Spinal cord (tissue), 10 donors: ENCODE results near the gene RABGAP1. TPM values are rescaled to one million over a fixed set of nuclear protein-coding genes. Genes with fewer than 3 reads are reported as not detected.

Experiments used
- DNase-seq, 6 donors: peaks; one replicate each; pipeline versions ENCODE4 v3.0.0 to v3.0.0-alpha.2; 2013 to 2015; ENCODE audit warnings: low spot score in 6 of 6, low read depth in 4 of 6
- H3K27ac ChIP-seq: one replicate; pipeline ENCODE4 v1.5.1; 2013; ENCODE audit warnings: low read depth, low read length, control low read depth
- H3K27me3 ChIP-seq: one replicate; pipeline ENCODE4 v1.6.1; 2013; ENCODE audit warnings: low read length; ENCODE audit not compliant: control insufficient read depth, insufficient read depth
- H3K36me3 ChIP-seq: one replicate; pipeline ENCODE4 v1.6.1; 2013; ENCODE audit warnings: low read length; ENCODE audit not compliant: control insufficient read depth, insufficient read depth
- H3K4me1 ChIP-seq: one replicate; pipeline ENCODE4 v1.6.1; 2013; ENCODE audit warnings: low read length; ENCODE audit not compliant: control insufficient read depth, insufficient read depth
- H3K4me3 ChIP-seq: one replicate; pipeline ENCODE4 v1.5.1; 2013; ENCODE audit warnings: low read depth, low read length, control low read depth
- H3K9me3 ChIP-seq: one replicate; pipeline ENCODE4 v1.6.1; 2013; ENCODE audit warnings: low read length; ENCODE audit not compliant: control insufficient read depth, insufficient read depth
- WGBS: methylation state at CpG from one replicate; pipeline ENCODE4 v1.1.5; 2013; ENCODE audit warnings: missing lambda C conversion rate; ENCODE audit not compliant: insufficient coverage; 5-methylcytosine and 5-hydroxymethylcytosine counted together
- polyA plus RNA-seq, 2 donors: library from polyadenylated mRNA; unstranded; fragments of 120-200 nt; gene quantifications; one replicate each; pipeline ENCODE4 v1.2.1, GENCODE V29; 2013; ENCODE audit not compliant: insufficient read length in 2 of 2
- small RNA-seq: library from RNA; depleted of rRNA; stranded (forward); fragments of <200 nt; gene quantifications from one replicate; pipeline ENCODE3, GENCODE V24; 2014; ENCODE audit warnings: low replicate concordance
- total RNA-seq, 2 donors: library from RNA; depleted of rRNA in 1 of 2; stranded (reverse); fragments of 120-200 nt in 1 of 2; fragments of >200 nt in 1 of 2; gene quantifications; one replicate each; pipeline versions ENCODE4 v1.2.3 to v1.2.4, GENCODE V29; 2013 to 2014
- donor health status: healthy.

RABGAP1 gene
- total and polyA plus RNA-seq, 4 donors = 60.2 to 104 (median 68.1) TPM

DNA sequence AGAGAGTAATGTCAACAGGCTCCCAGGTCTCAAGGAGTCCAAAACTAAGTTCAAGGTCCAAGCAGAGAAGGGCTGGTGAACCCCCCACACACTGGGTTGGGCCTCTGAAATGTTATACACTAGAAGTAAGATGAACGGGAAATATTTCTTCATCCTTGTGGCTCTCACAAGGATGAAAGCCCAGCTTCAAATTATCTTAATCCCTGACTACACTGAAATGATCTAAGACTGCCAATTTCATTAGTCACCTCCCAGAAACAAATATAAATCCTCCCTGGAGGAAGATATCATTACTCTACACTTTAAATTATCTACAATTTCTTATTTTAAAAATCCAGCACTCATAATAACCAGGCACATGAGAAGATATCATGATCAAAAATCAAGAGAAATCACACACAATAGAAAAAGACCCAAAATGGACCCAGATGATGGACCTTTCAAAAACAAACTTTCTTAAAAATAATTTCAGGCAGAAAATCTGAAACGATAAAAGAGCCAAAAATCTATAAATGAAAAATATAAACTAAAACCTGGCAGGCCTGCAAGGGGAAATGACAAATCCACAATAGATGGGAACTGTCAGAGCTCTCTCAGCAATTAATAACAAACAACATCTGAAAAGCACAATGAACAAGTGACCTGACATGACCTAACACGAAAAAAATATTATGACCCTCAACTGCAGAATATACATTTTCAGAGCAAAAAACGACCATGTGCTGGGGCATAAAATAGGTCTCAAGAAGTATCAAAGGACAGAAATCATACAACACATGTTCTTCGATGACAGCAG, 210.1 kb downstream of the RABGAP1 start:
- Histone ChIP-seq H3K4me1 (no peaks in the 10 kb centered on the region), H3K27ac (no peak overlapping the region), H3K4me3 (no peak overlapping the region), H3K9me3 (peaks cover 1% of the 10 kb centered on the region), H3K27me3 (no peaks in the 10 kb centered on the region), H3K36me3 (no peaks in the 10 kb centered on the region)
- 100% methylated on average over 2 of the region's 5 CpGs for WGBS
- DNase-seq = no peak

Small RNAs within 50 kb of the gene (small RNA-seq; reads per million reads assigned to genes)
- gene GPR21 (not detected), gene RNY1P15 (not detected)

Other genes with a start within 250 kb of the RABGAP1 start
- not detected for gene OR1L4, start 217.0 kb upstream of the RABGAP1 start, total RNA-seq
- gene OR1L4, start 217.0 kb upstream of the RABGAP1 start, polyA plus RNA-seq = not detected
- not detected for gene OR1L6, start 198.7 kb upstream of the RABGAP1 start, total RNA-seq
- not detected for gene OR1L6, start 198.7 kb upstream of the RABGAP1 start, polyA plus RNA-seq
- gene OR5C1, start 152.1 kb upstream of the RABGAP1 start, total RNA-seq = not detected
- gene OR5C1, start 152.1 kb upstream of the RABGAP1 start, polyA plus RNA-seq = not detected
- gene OR1K1, start 140.9 kb upstream of the RABGAP1 start, total RNA-seq = not detected
- not detected for gene OR1K1, start 140.9 kb upstream of the RABGAP1 start, polyA plus RNA-seq
- gene PDCL, start 112.4 kb upstream of the RABGAP1 start, total RNA-seq = 10 to 100 TPM; 27.8 to 43.5 TPM
- 10 to 100 TPM; 24.0 to 30.0 TPM for gene PDCL, start 112.4 kb upstream of the RABGAP1 start, polyA plus RNA-seq
- gene RC3H2, start 35.7 kb upstream of the RABGAP1 start, total RNA-seq = 10 to 100 TPM; 58.0 to 80.4 TPM
- 10 to 100 TPM; 32.9 to 47.1 TPM for gene RC3H2, start 35.7 kb upstream of the RABGAP1 start, polyA plus RNA-seq
- 10 to 100 TPM; 10.6 to 46.5 TPM for gene ZBTB6, start 27.7 kb upstream of the RABGAP1 start, total RNA-seq
- 10 to 100 TPM; 13.8 to 17.9 TPM for gene ZBTB6, start 27.7 kb upstream of the RABGAP1 start, polyA plus RNA-seq
- gene ZBTB26, start 9.5 kb upstream of the RABGAP1 start, total RNA-seq = 10 to 100 TPM in 1 of 2 donors, 1 to 10 TPM in 1; 9.0 to 13.3 TPM
- gene ZBTB26, start 9.5 kb upstream of the RABGAP1 start, polyA plus RNA-seq = 10 to 100 TPM; 10.3 to 12.3 TPM
- 1 to 10 TPM in 1 of 2 donors, under 1 TPM in 1; 0.50 to 5.6 TPM for gene GPR21, start 92.6 kb downstream of the RABGAP1 start, total RNA-seq
- gene GPR21, start 92.6 kb downstream of the RABGAP1 start, polyA plus RNA-seq = 1 to 10 TPM; 1.2 to 2.7 TPM